B cell (primary cell): ENCODE results near the gene IQCB1.

ENCODE experiments used
- EZH2 ChIP-seq: IDR thresholded peaks from 2 replicates; pipeline ENCODE4 v1.6.1; 2012; ENCODE audit warnings: borderline replicate concordance, low read depth, mild to moderate bottlenecking, moderate library complexity, low read length; ENCODE audit not compliant: insufficient read depth, poor library complexity, severe bottlenecking
- TF ChIP-seq, protein P1 (sequence below): fragments of 200-600 bp; IDR thresholded peaks from one replicate; pipeline ENCODE4 v1.8.0; 2022; ENCODE audit warnings: antibody characterized with exemption, mild to moderate bottlenecking

DNA sequence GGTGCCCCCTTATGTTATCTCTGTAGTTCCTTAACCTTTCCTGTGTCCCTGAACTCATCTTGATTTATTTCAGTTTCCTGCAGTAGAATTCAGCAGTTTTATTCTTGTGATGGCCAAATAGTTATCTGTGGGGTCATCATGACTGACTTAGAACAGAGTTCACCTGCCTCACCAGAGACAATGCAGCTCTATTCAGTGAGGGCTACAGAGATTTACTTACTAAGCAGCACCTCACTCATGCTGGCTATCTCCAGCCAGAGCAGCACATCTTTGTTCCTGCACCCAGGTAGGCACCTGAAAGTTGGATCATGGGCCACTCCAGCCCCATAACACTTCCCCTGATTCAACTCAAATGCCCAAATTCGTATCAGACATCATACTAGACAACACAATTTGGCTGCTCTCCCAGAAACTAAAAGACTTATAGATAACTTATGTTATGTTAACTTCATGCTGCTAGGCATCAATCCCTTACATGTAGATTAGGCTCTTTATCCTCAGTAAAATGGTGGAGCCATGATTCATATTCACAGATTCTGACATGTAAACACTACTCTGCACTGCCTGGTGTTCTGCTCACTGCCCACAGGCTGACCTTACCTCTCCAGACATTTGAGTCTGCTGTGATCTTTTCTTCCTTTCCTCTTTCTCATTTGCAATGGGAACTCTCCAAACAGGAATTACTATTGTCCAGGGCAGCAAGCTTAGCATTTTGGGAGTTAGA lies 76.0 kb downstream of the IQCB1 start:
- TF ChIP-seq, protein P1, sequence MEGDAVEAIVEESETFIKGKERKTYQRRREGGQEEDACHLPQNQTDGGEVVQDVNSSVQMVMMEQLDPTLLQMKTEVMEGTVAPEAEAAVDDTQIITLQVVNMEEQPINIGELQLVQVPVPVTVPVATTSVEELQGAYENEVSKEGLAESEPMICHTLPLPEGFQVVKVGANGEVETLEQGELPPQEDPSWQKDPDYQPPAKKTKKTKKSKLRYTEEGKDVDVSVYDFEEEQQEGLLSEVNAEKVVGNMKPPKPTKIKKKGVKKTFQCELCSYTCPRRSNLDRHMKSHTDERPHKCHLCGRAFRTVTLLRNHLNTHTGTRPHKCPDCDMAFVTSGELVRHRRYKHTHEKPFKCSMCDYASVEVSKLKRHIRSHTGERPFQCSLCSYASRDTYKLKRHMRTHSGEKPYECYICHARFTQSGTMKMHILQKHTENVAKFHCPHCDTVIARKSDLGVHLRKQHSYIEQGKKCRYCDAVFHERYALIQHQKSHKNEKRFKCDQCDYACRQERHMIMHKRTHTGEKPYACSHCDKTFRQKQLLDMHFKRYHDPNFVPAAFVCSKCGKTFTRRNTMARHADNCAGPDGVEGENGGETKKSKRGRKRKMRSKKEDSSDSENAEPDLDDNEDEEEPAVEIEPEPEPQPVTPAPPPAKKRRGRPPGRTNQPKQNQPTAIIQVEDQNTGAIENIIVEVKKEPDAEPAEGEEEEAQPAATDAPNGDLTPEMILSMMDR: no peak
- no peak for TF ChIP-seq EZH2
